ENCODE data around the gene ANKRD45. TPM values are rescaled to one million over a fixed set of nuclear protein-coding genes. Genes with fewer than 3 reads are reported as not detected.
"Not testable (repeated sequence)": the region's sequence is repeated elsewhere in the genome, so short reads cannot be mapped to it uniquely, and the experiment has no call there.

ANKRD45 gene
- total RNA-seq, 1 donor from 2014 or later = 0.87 TPM

- Histone ChIP-seq H3K9me3 (no peaks in the 10 kb centered on the region), H3K4me1 (no peaks in the 10 kb centered on the region), H3K27me3 (no peaks in the 10 kb centered on the region), H3K4me3 (no peak overlapping the region), H3K36me3 (no peaks in the 10 kb centered on the region), H3K27ac (no peak overlapping the region)
- TF ChIP-seq, protein P1, sequence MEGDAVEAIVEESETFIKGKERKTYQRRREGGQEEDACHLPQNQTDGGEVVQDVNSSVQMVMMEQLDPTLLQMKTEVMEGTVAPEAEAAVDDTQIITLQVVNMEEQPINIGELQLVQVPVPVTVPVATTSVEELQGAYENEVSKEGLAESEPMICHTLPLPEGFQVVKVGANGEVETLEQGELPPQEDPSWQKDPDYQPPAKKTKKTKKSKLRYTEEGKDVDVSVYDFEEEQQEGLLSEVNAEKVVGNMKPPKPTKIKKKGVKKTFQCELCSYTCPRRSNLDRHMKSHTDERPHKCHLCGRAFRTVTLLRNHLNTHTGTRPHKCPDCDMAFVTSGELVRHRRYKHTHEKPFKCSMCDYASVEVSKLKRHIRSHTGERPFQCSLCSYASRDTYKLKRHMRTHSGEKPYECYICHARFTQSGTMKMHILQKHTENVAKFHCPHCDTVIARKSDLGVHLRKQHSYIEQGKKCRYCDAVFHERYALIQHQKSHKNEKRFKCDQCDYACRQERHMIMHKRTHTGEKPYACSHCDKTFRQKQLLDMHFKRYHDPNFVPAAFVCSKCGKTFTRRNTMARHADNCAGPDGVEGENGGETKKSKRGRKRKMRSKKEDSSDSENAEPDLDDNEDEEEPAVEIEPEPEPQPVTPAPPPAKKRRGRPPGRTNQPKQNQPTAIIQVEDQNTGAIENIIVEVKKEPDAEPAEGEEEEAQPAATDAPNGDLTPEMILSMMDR (IDR thresholded peaks at IDR 0.05) = no peak
- ATAC-seq = no peak
- no peak for DNase-seq
- intact Hi-C loops (cut with DNase I) = no loop called here
Measured at GRCh38 chr1:173660306-173660705, 9.3 kb downstream of the ANKRD45 start.

DNA sequence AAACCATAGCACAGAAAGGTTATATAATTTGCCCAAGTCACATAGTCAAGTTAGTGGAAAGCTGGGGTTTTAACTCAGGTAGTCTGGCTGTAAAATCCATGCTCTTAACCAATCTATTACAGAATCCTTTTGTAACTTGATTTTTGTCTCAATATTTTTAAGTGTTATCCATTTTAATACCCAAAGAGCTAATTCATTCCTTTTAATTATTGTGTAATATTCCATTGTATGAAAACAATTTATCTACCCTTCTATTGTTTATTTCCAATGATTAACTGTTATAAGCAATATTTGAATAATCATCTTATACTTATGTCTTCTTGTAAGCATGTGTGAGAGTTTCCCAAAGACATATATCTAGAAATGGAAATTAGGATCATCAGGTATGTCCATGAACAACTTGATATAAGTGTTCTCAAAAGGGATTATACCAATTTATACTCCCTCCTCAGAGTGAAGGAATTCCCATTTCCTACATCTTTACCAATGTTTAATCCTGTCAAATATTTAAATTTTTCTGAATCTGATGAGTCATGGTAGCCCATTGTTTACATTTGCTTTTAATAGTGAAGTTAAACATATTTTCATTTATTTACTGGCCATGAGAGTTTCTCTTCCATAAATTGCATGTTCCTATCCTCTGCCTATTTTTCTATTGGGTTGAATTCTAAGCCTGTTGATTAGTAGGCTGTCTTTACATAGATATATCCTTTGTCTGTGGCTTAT, 20.6 kb downstream of the ANKRD45 start:
- H3K36me3 ChIP-seq = no peaks in the 10 kb centered on the region
- ATAC-seq = no peak
- no peaks in the 10 kb centered on the region for H3K27me3 ChIP-seq
- TF ChIP-seq, protein P1 (IDR thresholded peaks at IDR 0.05) = no peak
- no peak for DNase-seq
- no peaks in the 10 kb centered on the region for H3K9me3 ChIP-seq
- intact Hi-C loops (cut with DNase I) = no loop called here
- no peak overlapping the region for H3K27ac ChIP-seq
- no peak overlapping the region for H3K4me3 ChIP-seq
- no peaks in the 10 kb centered on the region for H3K4me1 ChIP-seq

- intact Hi-C loops (cut with DNase I) = no loop called here
- TF ChIP-seq, protein P1 (IDR thresholded peaks at IDR 0.05) = no peak
- no peaks in the 10 kb centered on the region for H3K27me3 ChIP-seq
- H3K9me3 ChIP-seq = no peaks in the 10 kb centered on the region
- DNase-seq (no peak), ATAC-seq (no peak)
- H3K27ac ChIP-seq = no peak overlapping the region
- H3K4me1 ChIP-seq = no peaks in the 10 kb centered on the region
- H3K36me3 ChIP-seq = no peaks in the 10 kb centered on the region
- H3K4me3 ChIP-seq = no peak overlapping the region
Measured at GRCh38 chr1:173646656-173647055, 23.0 kb downstream of the ANKRD45 start.

DNA sequence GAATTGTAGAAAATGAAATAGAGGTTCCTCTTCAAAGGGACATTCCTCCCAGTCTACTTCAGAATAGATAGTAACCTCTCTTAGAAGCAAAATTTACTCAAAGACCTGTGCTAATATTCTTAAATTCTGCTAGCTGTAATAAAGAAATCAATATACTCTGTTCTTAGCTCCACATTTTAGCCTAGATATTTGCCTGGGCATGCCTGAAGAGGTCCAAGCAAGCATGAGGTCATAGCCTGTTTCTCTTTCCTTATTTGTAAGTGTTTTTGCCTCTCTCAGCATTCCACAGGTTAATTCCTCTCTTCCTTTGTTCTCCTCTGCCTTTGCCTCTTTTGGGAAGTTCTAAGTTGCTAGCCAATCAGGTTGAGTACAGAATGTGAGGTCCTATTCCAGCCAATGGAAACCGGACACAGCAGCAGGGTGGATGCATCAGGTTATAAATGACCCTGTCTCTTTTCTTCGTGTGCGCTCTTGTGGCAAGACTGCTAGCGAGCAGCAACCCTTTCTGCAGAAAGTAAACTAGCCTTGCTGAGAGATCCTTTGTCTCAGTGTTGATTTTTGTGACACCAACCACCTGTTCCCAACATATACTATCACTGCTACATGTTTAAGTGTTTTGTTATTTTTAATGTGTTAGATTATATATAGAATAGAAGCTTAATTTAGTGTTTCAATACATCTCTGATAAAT, 27.1 kb downstream of the ANKRD45 start:
- H3K9me3 ChIP-seq; H3K27ac ChIP-seq; H3K4me3 ChIP-seq; H3K4me1 ChIP-seq; intact Hi-C loops (cut with DNase I); DNase-seq; H3K27me3 ChIP-seq; ATAC-seq; H3K36me3 ChIP-seq: not testable (repeated sequence)

GRCh38 chr1:173639102-173639501, 30.5 kb downstream of the ANKRD45 start:
- Histone ChIP-seq H3K27ac (no peak overlapping the region), H3K36me3 (no peaks in the 10 kb centered on the region), H3K4me3 (no peak overlapping the region), H3K27me3 (no peaks in the 10 kb centered on the region), H3K9me3 (no peaks in the 10 kb centered on the region), H3K4me1 (no peaks in the 10 kb centered on the region)
- intact Hi-C loops (cut with DNase I) = no loop called here
- DNase-seq (no peak), ATAC-seq (no peak)
- TF ChIP-seq, protein P1 (IDR thresholded peaks at IDR 0.05) = no peak

Data from upper lobe of right lung (tissue), 1 donor.